ENCODE measurements around the gene EEF1A1.

DNA sequence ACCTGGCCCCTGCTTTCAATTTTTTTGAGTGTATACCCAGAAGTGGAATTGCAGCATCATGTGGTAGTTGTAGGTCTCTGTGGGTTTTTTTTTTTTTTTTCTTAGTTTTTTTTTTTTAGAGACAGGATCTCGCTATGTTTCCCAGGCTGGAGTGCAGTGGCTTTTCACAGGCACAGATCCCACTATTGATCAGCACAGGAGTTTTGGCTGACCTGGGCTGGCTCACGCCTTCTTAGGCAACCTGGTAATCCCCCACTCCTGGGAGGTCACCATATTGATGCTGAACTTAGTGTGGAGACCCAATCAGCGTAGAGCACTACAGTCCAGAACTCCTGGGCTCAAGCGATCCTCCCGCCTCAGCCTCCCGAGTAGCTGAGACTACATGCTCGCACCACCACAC lies 33.4 kb downstream of the EEF1A1 start:
- TF ChIP-seq POLR2A (IDR thresholded peaks at IDR 0.05) = no peak
- TF ChIP-seq, protein P1, sequence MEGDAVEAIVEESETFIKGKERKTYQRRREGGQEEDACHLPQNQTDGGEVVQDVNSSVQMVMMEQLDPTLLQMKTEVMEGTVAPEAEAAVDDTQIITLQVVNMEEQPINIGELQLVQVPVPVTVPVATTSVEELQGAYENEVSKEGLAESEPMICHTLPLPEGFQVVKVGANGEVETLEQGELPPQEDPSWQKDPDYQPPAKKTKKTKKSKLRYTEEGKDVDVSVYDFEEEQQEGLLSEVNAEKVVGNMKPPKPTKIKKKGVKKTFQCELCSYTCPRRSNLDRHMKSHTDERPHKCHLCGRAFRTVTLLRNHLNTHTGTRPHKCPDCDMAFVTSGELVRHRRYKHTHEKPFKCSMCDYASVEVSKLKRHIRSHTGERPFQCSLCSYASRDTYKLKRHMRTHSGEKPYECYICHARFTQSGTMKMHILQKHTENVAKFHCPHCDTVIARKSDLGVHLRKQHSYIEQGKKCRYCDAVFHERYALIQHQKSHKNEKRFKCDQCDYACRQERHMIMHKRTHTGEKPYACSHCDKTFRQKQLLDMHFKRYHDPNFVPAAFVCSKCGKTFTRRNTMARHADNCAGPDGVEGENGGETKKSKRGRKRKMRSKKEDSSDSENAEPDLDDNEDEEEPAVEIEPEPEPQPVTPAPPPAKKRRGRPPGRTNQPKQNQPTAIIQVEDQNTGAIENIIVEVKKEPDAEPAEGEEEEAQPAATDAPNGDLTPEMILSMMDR (IDR thresholded peaks at IDR 0.05) = no peak

Data from testis (tissue), 2 donors.